A673 (cell line): ENCODE results near the gene MAML2. TPM values are rescaled to one million over a fixed set of nuclear protein-coding genes. Genes with fewer than 3 reads are reported as not detected.

ENCODE experiments used
- BruUV-seq: library from RNA; stranded (reverse); fragments of 400-500 nt; replicated peaks from 2 replicates; lab custom pipeline; 2021; lab: Mats Ljungman, UMichigan
- CTCF ChIA-PET: fragments of 300-600 bp; sonication (Branson Sonifier 250); formaldehyde crosslinking; loops from one replicate; lab custom pipeline; 2022; ENCODE audit warnings: antibody characterized with exemption; lab: Charles Lee
- POLR2A ChIA-PET: fragments of 300-600 bp; sonication (Branson Sonifier 250); formaldehyde crosslinking; loops from one replicate; lab custom pipeline; 2022; ENCODE audit warnings: antibody characterized with exemption; ENCODE audit not compliant: low non-redundant PET; lab: Charles Lee
- DNase-seq: peaks from one replicate; pipeline ENCODE4 v3.0.0-alpha.2; 2015; ENCODE audit warnings: low spot score
- H3K27ac ChIP-seq: fragments of 200-600 bp; sonication (generic); 2 replicates; pipeline ENCODE4 v1.5.1; 2016; ENCODE audit warnings: mixed run types, low read depth, mild to moderate bottlenecking, mixed read lengths, antibody characterized with exemption, low read length; ENCODE audit not compliant: poor library complexity, severe bottlenecking
- H3K27me3 ChIP-seq: fragments of 200-600 bp; sonication (generic); replicated peaks from 2 replicates; pipeline ENCODE4 v1.6.1; 2017; ENCODE audit warnings: mixed run types, low read depth, mild to moderate bottlenecking, mixed read lengths, antibody characterized with exemption, low read length; ENCODE audit not compliant: insufficient read depth, poor library complexity
- H3K36me3 ChIP-seq: fragments of 200-600 bp; sonication (generic); 2 replicates; pipeline ENCODE4 v1.6.1; 2016; ENCODE audit warnings: mixed run types, mild to moderate bottlenecking, mixed read lengths, antibody characterized with exemption, low read length; ENCODE audit not compliant: insufficient read depth, poor library complexity, severe bottlenecking
- H3K4me1 ChIP-seq: fragments of 200-600 bp; sonication (generic); 2 replicates; pipeline ENCODE4 v1.6.1; 2017; ENCODE audit warnings: mixed run types, mild to moderate bottlenecking, mixed read lengths, antibody characterized with exemption, low read length; ENCODE audit not compliant: insufficient read depth, poor library complexity, severe bottlenecking
- H3K4me3 ChIP-seq: fragments of 200-600 bp; sonication (generic); 2 replicates; pipeline ENCODE4 v1.5.1; 2016; ENCODE audit warnings: low read depth, mixed run types, mild to moderate bottlenecking, mixed read lengths, low read length; ENCODE audit not compliant: poor library complexity, severe bottlenecking
- H3K9me3 ChIP-seq: fragments of 200-600 bp; sonication (generic); 2 replicates; pipeline ENCODE4 v1.6.1; 2016; ENCODE audit warnings: mixed run types, low read depth, mild to moderate bottlenecking, mixed read lengths, antibody characterized with exemption, low read length; ENCODE audit not compliant: poor library complexity, severe bottlenecking
- EZH2 ChIP-seq: fragments of 200-600 bp; sonication (generic); IDR thresholded peaks from 2 replicates; pipeline ENCODE4 v1.6.1; 2017; ENCODE audit warnings: borderline replicate concordance, low read depth, mild to moderate bottlenecking, mixed read lengths, antibody characterized with exemption, low read length; ENCODE audit not compliant: poor library complexity, severe bottlenecking
- intact Hi-C: fragments of 100-400 bp; cut with micrococcal nuclease; formaldehyde crosslinking; loops from one replicate; pipeline ENCODE4 v1.10.0; 2022; ENCODE audit not compliant: unreplicated experiment
- total RNA-seq: library from RNA; stranded (reverse); gene quantifications from 2 replicates; pipeline ENCODE4 v1.2.3, GENCODE V29; 2021
- TF ChIP-seq, protein P1 (sequence below): fragments of 300-800, 200-600 bp; sonication (generic); conservative IDR thresholded peaks from 2 replicates; pipeline ENCODE4 v1.5.1; 2017; ENCODE audit warnings: low read depth, mild to moderate bottlenecking, antibody characterized with exemption, low read length, moderate library complexity, mixed read lengths

The MAML2 gene
- total RNA-seq, 1 experiment from 2014 or later = 6.4 TPM

GRCh38 chr11:96050435-96051182 lies 292.4 kb downstream of the MAML2 start:
- no TSS peak for BruUV-seq
- Histone ChIP-seq H3K9me3 (no peaks in the 10 kb centered on the region), H3K27me3 (no peaks in the 10 kb centered on the region), H3K4me3 (no peak overlapping the region), H3K36me3 (no peaks in the 10 kb centered on the region), H3K4me1 (peaks cover 24% of the 10 kb centered on the region), H3K27ac (no peak overlapping the region)
- TF ChIP-seq EZH2 = no peak
- TF ChIP-seq, protein P1, sequence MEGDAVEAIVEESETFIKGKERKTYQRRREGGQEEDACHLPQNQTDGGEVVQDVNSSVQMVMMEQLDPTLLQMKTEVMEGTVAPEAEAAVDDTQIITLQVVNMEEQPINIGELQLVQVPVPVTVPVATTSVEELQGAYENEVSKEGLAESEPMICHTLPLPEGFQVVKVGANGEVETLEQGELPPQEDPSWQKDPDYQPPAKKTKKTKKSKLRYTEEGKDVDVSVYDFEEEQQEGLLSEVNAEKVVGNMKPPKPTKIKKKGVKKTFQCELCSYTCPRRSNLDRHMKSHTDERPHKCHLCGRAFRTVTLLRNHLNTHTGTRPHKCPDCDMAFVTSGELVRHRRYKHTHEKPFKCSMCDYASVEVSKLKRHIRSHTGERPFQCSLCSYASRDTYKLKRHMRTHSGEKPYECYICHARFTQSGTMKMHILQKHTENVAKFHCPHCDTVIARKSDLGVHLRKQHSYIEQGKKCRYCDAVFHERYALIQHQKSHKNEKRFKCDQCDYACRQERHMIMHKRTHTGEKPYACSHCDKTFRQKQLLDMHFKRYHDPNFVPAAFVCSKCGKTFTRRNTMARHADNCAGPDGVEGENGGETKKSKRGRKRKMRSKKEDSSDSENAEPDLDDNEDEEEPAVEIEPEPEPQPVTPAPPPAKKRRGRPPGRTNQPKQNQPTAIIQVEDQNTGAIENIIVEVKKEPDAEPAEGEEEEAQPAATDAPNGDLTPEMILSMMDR = peak; percentile 30; the same call in 1 of the 2 replicates
- ChIA-PET POLR2A (no interaction called here), CTCF (interaction anchor here (1.5 kb wide), 2 partner anchors 201 to 293 kb away, joined by 3 to 4 read pairs; partner anchors contain the start of gene MAML2)
- DNase-seq = peak; percentile 46
- intact Hi-C loops = no loop called here

DNA sequence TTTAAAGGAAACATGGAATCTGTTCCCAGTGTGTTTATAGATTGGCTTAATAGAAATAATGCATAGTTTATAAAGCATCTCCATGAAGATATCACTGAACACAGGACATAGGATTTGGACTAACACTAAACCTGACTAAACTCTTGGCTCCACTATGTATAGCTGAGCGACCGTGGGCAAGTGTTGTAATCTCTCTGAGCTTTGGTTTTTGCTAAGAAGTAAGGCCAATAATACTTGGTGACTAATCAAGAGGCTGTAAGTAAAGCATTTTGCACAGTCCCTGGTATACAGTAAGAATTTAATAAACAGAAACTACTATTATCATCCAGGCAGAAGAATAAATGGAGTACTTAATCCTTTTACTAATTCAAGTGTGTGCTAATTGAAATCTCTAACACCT lies 293.6 kb downstream of the MAML2 start:
- BruUV-seq = no TSS peak
- no peak for DNase-seq
- no peak for TF ChIP-seq EZH2
- TF ChIP-seq, protein P1 = no peak
- intact Hi-C loops = no loop called here
- no peaks in the 10 kb centered on the region for H3K9me3 ChIP-seq
- no peak overlapping the region for H3K27ac ChIP-seq
- no peaks in the 10 kb centered on the region for H3K36me3 ChIP-seq
- no peak overlapping the region for H3K4me3 ChIP-seq
- H3K27me3 ChIP-seq = no peaks in the 10 kb centered on the region
- ChIA-PET CTCF (interaction anchor here (1.5 kb wide), 1 partner anchor 200 kb away, joined by 3 read pairs; no protein-coding TSS in a partner anchor), POLR2A (interaction anchor here (0.6 kb wide), 1 partner anchor 29 kb away, joined by 3 read pairs; no protein-coding TSS in a partner anchor)
- peaks cover 13% of the 10 kb centered on the region for H3K4me1 ChIP-seq

GRCh38 chr11:96045622-96046456 lies 297.2 kb downstream of the MAML2 start:
- no peak overlapping the region for H3K4me3 ChIP-seq
- no peaks in the 10 kb centered on the region for H3K9me3 ChIP-seq
- H3K36me3 ChIP-seq = no peaks in the 10 kb centered on the region
- no peak overlapping the region for H3K27ac ChIP-seq
- DNase-seq = no peak
- H3K4me1 ChIP-seq = no peaks in the 10 kb centered on the region
- no TSS peak for BruUV-seq
- H3K27me3 ChIP-seq = no peaks in the 10 kb centered on the region
- TF ChIP-seq EZH2 = no peak
- TF ChIP-seq, protein P1 = 0 out of 2 replicates have a peak, but pooled peaks have one; percentile 19
- intact Hi-C loops = no loop called here
- CTCF ChIA-PET = no interaction called here
- POLR2A ChIA-PET = no interaction called here
